Stomach (tissue), 9 donors: ENCODE results near the gene UST. TPM values are rescaled to one million over a fixed set of nuclear protein-coding genes. Genes with fewer than 3 reads are reported as not detected.
A peak's percentile ranks its signal among the peaks of the same experiment; 100 is the strongest.

Source experiments
- DNase-seq, 2 donors: peaks; one replicate each; pipeline versions ENCODE4 v3.0.0 to v3.0.0-alpha.2; 2013 to 2019
- H3K27ac ChIP-seq, 5 donors: fragments of 200-600 bp in 4 of 5; sonication (generic) in 4 of 5; one replicate each; pipeline ENCODE4 v1.5.1; 2013 to 2019; ENCODE audit warnings: mild to moderate bottlenecking in 1 of 5, moderate library complexity in 1 of 5
- H3K27me3 ChIP-seq, 3 donors: fragments of 200-600 bp; sonication (generic); one replicate each; pipeline ENCODE4 v1.5.1; 2017 to 2019; ENCODE audit warnings: mixed run types in 1 of 3
- H3K36me3 ChIP-seq, 4 donors: fragments of 200-600 bp; sonication (generic); 1 replicate in 3 of 4; 2 replicates in 1 of 4; pipeline ENCODE4 v1.5.1; 2016 to 2019
- H3K4me1 ChIP-seq, 4 donors: fragments of 200-600 bp; sonication (generic); one replicate each; pipeline ENCODE4 v1.5.1; 2016 to 2019
- H3K4me3 ChIP-seq, 4 donors: fragments of 200-600 bp; sonication (generic) in 3 of 4; one replicate each; pipeline ENCODE4 v1.5.1; 2016 to 2019; ENCODE audit warnings: mild to moderate bottlenecking in 1 of 4
- H3K9me3 ChIP-seq, 4 donors: fragments of 200-600 bp; sonication (generic); one replicate each; pipeline ENCODE4 v1.5.1; 2016 to 2019
- CTCF ChIP-seq, 7 experiments: fragments of 450-650 bp in 4 of 7; fragments of 200-600 bp in 3 of 7; sonication (generic) in 3 of 7; IDR thresholded peaks; one replicate each; pipeline ENCODE4 v1.5.1; 2016 to 2019; ENCODE audit warnings: antibody characterized with exemption in 7 of 7, control low read depth in 2 of 7, mild to moderate bottlenecking in 1 of 7
- EP300 ChIP-seq: sonication (generic); formaldehyde crosslinking; IDR thresholded peaks from one replicate; pipeline ENCODE4 v1.6.1; 2017; ENCODE audit warnings: antibody characterized with exemption
- POLR2A ChIP-seq, 4 donors: fragments of 450-650 bp; IDR thresholded peaks; one replicate each; pipeline ENCODE4 v1.6.1; 2016; ENCODE audit warnings: antibody characterized with exemption in 4 of 4, control low read depth in 2 of 4, mild to moderate bottlenecking in 1 of 4, moderate library complexity in 1 of 4
- POLR2AphosphoS5 ChIP-seq, 3 donors: sonication (generic); formaldehyde crosslinking; IDR thresholded peaks; one replicate each; pipeline ENCODE4 v1.6.1; 2016; ENCODE audit warnings: antibody characterized with exemption in 3 of 3
- WGBS, 5 donors: extraction: QIAGEN DNeasy Blood & Tissue Kit in 3 of 5; methylation state at CpG; one replicate each; pipeline versions ENCODE4 v1.1.5 to v1.1.7; 2013 to 2018; 5-methylcytosine and 5-hydroxymethylcytosine counted together
- intact Hi-C: fragments of 100-400 bp; cut with DNase I; formaldehyde crosslinking; loops from one replicate; pipeline ENCODE4 v1.15.1; 2023; ENCODE audit warnings: low total_unique reads
- polyA plus RNA-seq, 3 donors: library from polyadenylated mRNA; stranded (reverse); fragments of 200-250 nt; gene quantifications; one replicate each; pipeline ENCODE4 v1.2.3, GENCODE V29; 2013
- total RNA-seq, 5 donors: library from RNA; depleted of rRNA; stranded (reverse); fragments of >200 nt; gene quantifications; one replicate each; pipeline versions ENCODE4 v1.1.0 to v1.2.3, GENCODE V29; 2014 to 2016
- donor health status: healthy with polysubstance abuse.
- donor health status: Bipolar disorder and iron deficiency.
- donor health status: healthy.

Gene UST
- total and polyA plus RNA-seq, 8 donors, result 2.2 to 45.8 (median 8.9) TPM

GRCh38 chr6:148890652-148891404 is 144.0 kb downstream of the UST start:
- no peaks in the 10 kb centered on the region for H3K36me3 ChIP-seq
- H3K27ac ChIP-seq, result no peak overlapping the region
- H3K4me1 ChIP-seq, result peaks cover 0 to 46% (median 27%) of the 10 kb centered on the region in 4 donors
- peak in 1 of 2 donors; percentile 30 for DNase-seq
- H3K4me3 ChIP-seq, result no peak overlapping the region
- TF ChIP-seq POLR2A (IDR thresholded peaks at IDR 0.05) (no peak), EP300 (no peak), CTCF (IDR thresholded peaks at IDR 0.05) (no peak), POLR2AphosphoS5 (IDR thresholded peaks at IDR 0.05) (no peak)
- H3K27me3 ChIP-seq, result no peaks in the 10 kb centered on the region
- intact Hi-C loops, result no loop called here
- 52 to 74% (median 61%) methylated on average over 13 of the region's 13 CpGs for WGBS, 5 donors
- H3K9me3 ChIP-seq, result no peaks in the 10 kb centered on the region

GRCh38 chr6:148891405-148891783 is 144.6 kb downstream of the UST start:
- H3K27ac ChIP-seq, result no peak overlapping the region
- intact Hi-C loops, result no loop called here
- 15 to 77% (median 44%) methylated on average over 1 of the region's 1 CpG for WGBS, 5 donors

GRCh38 chr6:148892247-148892646 is 145.4 kb downstream of the UST start:
- H3K36me3 ChIP-seq, result no peaks in the 10 kb centered on the region
- TF ChIP-seq EP300 (no peak), POLR2A (IDR thresholded peaks at IDR 0.05) (no peak), POLR2AphosphoS5 (IDR thresholded peaks at IDR 0.05) (no peak), CTCF (IDR thresholded peaks at IDR 0.05) (no peak)
- H3K27ac ChIP-seq, result no peak overlapping the region
- intact Hi-C loops, result no loop called here
- no peaks in the 10 kb centered on the region for H3K27me3 ChIP-seq
- H3K4me3 ChIP-seq, result no peak overlapping the region
- DNase-seq, result no peak
- peaks cover 0 to 32% (median 17%) of the 10 kb centered on the region in 4 donors for H3K4me1 ChIP-seq
- H3K9me3 ChIP-seq, result no peaks in the 10 kb centered on the region

More at GRCh38 chr6:148891405-148891783, 144.6 kb downstream of the UST start:
- H3K27me3 ChIP-seq, result no peaks in the 10 kb centered on the region
- DNase-seq, result peak in 1 of 2 donors; percentile 41
- no peak overlapping the region for H3K4me3 ChIP-seq
- no peaks in the 10 kb centered on the region for H3K36me3 ChIP-seq
- TF ChIP-seq EP300, result no peak
- no peak for TF ChIP-seq CTCF (IDR thresholded peaks at IDR 0.05)
- TF ChIP-seq POLR2AphosphoS5 (IDR thresholded peaks at IDR 0.05), result no peak
- no peak for TF ChIP-seq POLR2A (IDR thresholded peaks at IDR 0.05)
- H3K9me3 ChIP-seq, result no peaks in the 10 kb centered on the region
- H3K4me1 ChIP-seq, result peaks cover 0 to 40% (median 24%) of the 10 kb centered on the region in 4 donors

GRCh38 chr6:148893073-148893472 is 146.2 kb downstream of the UST start:
- H3K4me1 ChIP-seq, result peaks cover 0 to 28% (median 12%) of the 10 kb centered on the region in 4 donors
- intact Hi-C loops, result no loop called here
- H3K27ac ChIP-seq, result no peak overlapping the region
- H3K4me3 ChIP-seq, result no peak overlapping the region
- H3K9me3 ChIP-seq, result no peaks in the 10 kb centered on the region
- H3K36me3 ChIP-seq, result no peaks in the 10 kb centered on the region
- TF ChIP-seq POLR2A (IDR thresholded peaks at IDR 0.05) (no peak), EP300 (no peak)
- no peak for DNase-seq
- WGBS, 5 donors, result 39 to 95% (median 73%) methylated on average over 2 of the region's 2 CpGs
- H3K27me3 ChIP-seq, result no peaks in the 10 kb centered on the region

GRCh38 chr6:148893481-148893880 is 146.7 kb downstream of the UST start:
- DNase-seq, result no peak
- Histone ChIP-seq H3K27me3 (no peaks in the 10 kb centered on the region), H3K9me3 (no peaks in the 10 kb centered on the region), H3K27ac (no peak overlapping the region), H3K4me1 (peaks cover 0 to 28% (median 10%) of the 10 kb centered on the region in 4 donors), H3K36me3 (no peaks in the 10 kb centered on the region), H3K4me3 (no peak overlapping the region)
- intact Hi-C loops, result no loop called here
- no peak for TF ChIP-seq CTCF (IDR thresholded peaks at IDR 0.05)
- no peak for TF ChIP-seq POLR2AphosphoS5 (IDR thresholded peaks at IDR 0.05)
- TF ChIP-seq EP300, result no peak
- no peak for TF ChIP-seq POLR2A (IDR thresholded peaks at IDR 0.05)
- 44 to 100% (median 74%) methylated on average over 2 of the region's 2 CpGs for WGBS, 5 donors
